Gastroesophageal sphincter (tissue), 4 donors: ENCODE results near the gene RIPPLY3. TPM values are rescaled to one million over a fixed set of nuclear protein-coding genes. Genes with fewer than 3 reads are reported as not detected.
"Not testable (repeated sequence)": the region's sequence is repeated elsewhere in the genome, so short reads cannot be mapped to it uniquely, and the experiment has no call there.

Experiments
- ATAC-seq: fragments of 150-250 bp; one replicate; pipeline ENCODE4 v1.9.1; 2016; ENCODE audit warnings: mild to moderate bottlenecking, moderate library complexity
- H3K27ac ChIP-seq, 4 donors: fragments of 200-600 bp; sonication (generic) in 3 of 4; 1 replicate in 3 of 4; 2 replicates in 1 of 4; pipeline ENCODE4 v1.5.1; 2016 to 2019
- H3K27me3 ChIP-seq: fragments of 200-600 bp; sonication (generic); one replicate; pipeline ENCODE4 v1.5.1; 2019
- H3K36me3 ChIP-seq, 2 donors: fragments of 200-600 bp; sonication (generic); one replicate each; pipeline ENCODE4 v1.5.1; 2019; ENCODE audit warnings: control low read depth in 1 of 2
- H3K4me1 ChIP-seq, 3 donors: fragments of 200-600 bp; sonication (generic); 1 replicate in 2 of 3; 2 replicates in 1 of 3; pipeline ENCODE4 v1.5.1; 2016 to 2019; ENCODE audit warnings: control low read depth in 2 of 3
- H3K4me3 ChIP-seq, 2 donors: fragments of 200-600 bp; sonication (generic); one replicate each; pipeline ENCODE4 v1.5.1; 2019; ENCODE audit warnings: mild to moderate bottlenecking in 1 of 2, moderate library complexity in 1 of 2
- H3K9me3 ChIP-seq, 3 donors: fragments of 200-600 bp; sonication (generic); one replicate each; pipeline ENCODE4 v1.5.1; 2017 to 2019; ENCODE audit warnings: control low read depth in 2 of 3
- CTCF ChIP-seq, 4 experiments: fragments of 200-600 bp in 2 of 4; fragments of 450-650 bp in 2 of 4; sonication (generic) in 1 of 4; IDR thresholded peaks; one replicate each; pipeline ENCODE4 v1.5.1; 2017 to 2019; ENCODE audit warnings: antibody characterized with exemption in 4 of 4, mild to moderate bottlenecking in 2 of 4, moderate library complexity in 2 of 4
- EP300 ChIP-seq: sonication (generic); formaldehyde crosslinking; IDR thresholded peaks from one replicate; pipeline ENCODE4 v1.6.1; 2017; ENCODE audit warnings: antibody characterized with exemption, mild to moderate bottlenecking
- POLR2A ChIP-seq, 2 donors: fragments of 450-650 bp; IDR thresholded peaks; one replicate each; pipeline ENCODE4 v1.6.1; 2017; ENCODE audit warnings: antibody characterized with exemption in 2 of 2, mild to moderate bottlenecking in 2 of 2, moderate library complexity in 1 of 2
- POLR2AphosphoS5 ChIP-seq: sonication (generic); formaldehyde crosslinking; IDR thresholded peaks from one replicate; pipeline ENCODE4 v1.6.1; 2017; ENCODE audit warnings: antibody characterized with exemption
- WGBS, 2 donors: methylation state at CpG; one replicate each; pipeline ENCODE4 v1.1.5; 2018; ENCODE audit warnings: low coverage in 1 of 2; 5-methylcytosine and 5-hydroxymethylcytosine counted together
- total RNA-seq, 4 donors: library from RNA; depleted of rRNA; stranded (reverse); fragments of >200 nt; gene quantifications; one replicate each; pipeline ENCODE4 v1.1.0, GENCODE V29; 2016

RIPPLY3 gene
- total RNA-seq, 4 donors from 2014 or later, result not detected

GRCh38 chr21:37026499-37026898 lies 20.0 kb downstream of the RIPPLY3 start:
- Histone ChIP-seq H3K9me3 (no peaks in the 10 kb centered on the region), H3K27me3 (no peaks in the 10 kb centered on the region), H3K4me3 (no peak overlapping the region), H3K4me1 (no peaks in the 10 kb centered on the region), H3K36me3 (no peaks in the 10 kb centered on the region), H3K27ac (no peak overlapping the region)
- no peak for TF ChIP-seq EP300
- no peak for TF ChIP-seq POLR2AphosphoS5
- no peak for ATAC-seq
- 26 to 46% methylated on average over 3 to 4 of the region's 4 CpGs for WGBS, 2 donors

- Histone ChIP-seq H3K4me3 (no peak overlapping the region), H3K27me3 (no peaks in the 10 kb centered on the region), H3K9me3 (no peaks in the 10 kb centered on the region), H3K4me1 (peaks cover 0 to 12% (median 0%) of the 10 kb centered on the region in 3 donors), H3K36me3 (no peaks in the 10 kb centered on the region), H3K27ac (no peak overlapping the region)
- 81 to 82% methylated on average over 4 of the region's 4 CpGs for WGBS, 2 donors
- TF ChIP-seq CTCF (IDR thresholded peaks at IDR 0.05) (no peak), EP300 (no peak), POLR2A (IDR thresholded peaks at IDR 0.05) (no peak), POLR2AphosphoS5 (no peak)
- no peak for ATAC-seq
Observed at GRCh38 chr21:37028570-37028969, 22.1 kb downstream of the RIPPLY3 start.

- ATAC-seq, result no peak
- H3K27me3 ChIP-seq, result no peaks in the 10 kb centered on the region
- no peaks in the 10 kb centered on the region for H3K9me3 ChIP-seq
- TF ChIP-seq CTCF (IDR thresholded peaks at IDR 0.05), result no peak
- TF ChIP-seq EP300, result no peak
- TF ChIP-seq POLR2AphosphoS5, result no peak
- no peak for TF ChIP-seq POLR2A (IDR thresholded peaks at IDR 0.05)
- no peak overlapping the region for H3K4me3 ChIP-seq
- H3K4me1 ChIP-seq, result peaks cover 0 to 12% (median 0%) of the 10 kb centered on the region in 3 donors
- WGBS, 2 donors, result 98 to 100% methylated on average over 1 to 4 of the region's 4 CpGs
- H3K36me3 ChIP-seq, result no peaks in the 10 kb centered on the region
- no peak overlapping the region for H3K27ac ChIP-seq
Observed at GRCh38 chr21:37030864-37031263, 24.4 kb downstream of the RIPPLY3 start.

- Histone ChIP-seq H3K9me3 (no peaks in the 10 kb centered on the region), H3K4me3 (no peak overlapping the region), H3K36me3 (no peaks in the 10 kb centered on the region), H3K27me3 (no peaks in the 10 kb centered on the region), H3K4me1 (peaks cover 0 to 12% (median 0%) of the 10 kb centered on the region in 3 donors), H3K27ac (peak overlapping the region in 1 of 4 donors; percentile 40)
- no peak for TF ChIP-seq CTCF (IDR thresholded peaks at IDR 0.05)
- TF ChIP-seq POLR2AphosphoS5, result no peak
- TF ChIP-seq EP300, result no peak
- no peak for TF ChIP-seq POLR2A (IDR thresholded peaks at IDR 0.05)
- no peak for ATAC-seq
- 81 to 96% methylated on average over 4 to 5 of the region's 5 CpGs for WGBS, 2 donors
Observed at GRCh38 chr21:37032293-37032692, 25.8 kb downstream of the RIPPLY3 start.

GRCh38 chr21:37032877-37033471 lies 26.5 kb downstream of the RIPPLY3 start:
- ATAC-seq, result peak; percentile 41
- H3K27me3 ChIP-seq, result no peaks in the 10 kb centered on the region
- TF ChIP-seq EP300 (no peak), POLR2AphosphoS5 (peak; percentile 27)
- H3K27ac ChIP-seq, result peak overlapping the region in 1 of 4 donors; percentile 40
- H3K9me3 ChIP-seq, result no peaks in the 10 kb centered on the region
- no peak overlapping the region for H3K4me3 ChIP-seq
- peaks cover 0 to 12% (median 0%) of the 10 kb centered on the region in 3 donors for H3K4me1 ChIP-seq
- 21 to 28% methylated on average over 3 to 4 of the region's 4 CpGs for WGBS, 2 donors
- H3K36me3 ChIP-seq, result no peaks in the 10 kb centered on the region

- H3K4me3 ChIP-seq, H3K9me3 ChIP-seq, H3K27me3 ChIP-seq, H3K27ac ChIP-seq, ATAC-seq, H3K36me3 ChIP-seq: not testable (repeated sequence)
- WGBS, 2 donors, result 88 to 93% methylated on average over 2 to 4 of the region's 4 CpGs
- H3K4me1 ChIP-seq, result peaks cover 0 to 12% (median 0%) of the 10 kb centered on the region in 3 donors
Observed at GRCh38 chr21:37034394-37034793, 27.9 kb downstream of the RIPPLY3 start.
